Activated T-helper 1 cell treated with anti-CD3 and anti-CD28 coated beads, Interleukin-2, amount 50 U/mL, for 16 hours (primary cell): ENCODE data around the gene SOAT2.
"Not testable (repeated sequence)": the region's sequence is repeated elsewhere in the genome, so short reads cannot be mapped to it uniquely, and the experiment has no call there.

Experiments
- DNase-seq, 2 donors: peaks; one replicate each; pipeline ENCODE4 v3.0.0-alpha.2; 2020; ENCODE audit warnings: low read depth in 1 of 2, low spot score in 1 of 2

Gene SOAT2

DNA sequence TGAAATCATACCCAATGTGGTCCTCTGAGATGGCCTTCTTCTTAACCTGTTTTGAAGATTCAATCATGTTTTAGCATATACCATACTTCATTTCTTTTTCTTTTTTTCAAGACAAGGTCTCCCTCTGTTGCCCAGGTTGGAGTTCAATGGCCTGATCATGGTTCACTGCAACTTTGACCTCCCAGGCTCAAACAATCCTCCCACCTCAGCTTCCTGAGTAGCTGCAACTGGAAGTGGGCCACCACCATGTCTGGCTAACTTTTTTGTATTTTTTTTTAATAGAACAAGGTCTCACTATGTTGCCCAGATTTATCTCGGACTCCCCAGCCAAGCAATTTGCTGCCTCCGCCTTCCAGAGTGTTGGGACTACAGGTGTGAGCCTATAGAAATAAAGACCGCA lies 30.4 kb downstream of the SOAT2 start:
- no peak for DNase-seq

GRCh38 chr12:53143355-53143754 lies 40.1 kb downstream of the SOAT2 start:
- no peak for DNase-seq

DNA sequence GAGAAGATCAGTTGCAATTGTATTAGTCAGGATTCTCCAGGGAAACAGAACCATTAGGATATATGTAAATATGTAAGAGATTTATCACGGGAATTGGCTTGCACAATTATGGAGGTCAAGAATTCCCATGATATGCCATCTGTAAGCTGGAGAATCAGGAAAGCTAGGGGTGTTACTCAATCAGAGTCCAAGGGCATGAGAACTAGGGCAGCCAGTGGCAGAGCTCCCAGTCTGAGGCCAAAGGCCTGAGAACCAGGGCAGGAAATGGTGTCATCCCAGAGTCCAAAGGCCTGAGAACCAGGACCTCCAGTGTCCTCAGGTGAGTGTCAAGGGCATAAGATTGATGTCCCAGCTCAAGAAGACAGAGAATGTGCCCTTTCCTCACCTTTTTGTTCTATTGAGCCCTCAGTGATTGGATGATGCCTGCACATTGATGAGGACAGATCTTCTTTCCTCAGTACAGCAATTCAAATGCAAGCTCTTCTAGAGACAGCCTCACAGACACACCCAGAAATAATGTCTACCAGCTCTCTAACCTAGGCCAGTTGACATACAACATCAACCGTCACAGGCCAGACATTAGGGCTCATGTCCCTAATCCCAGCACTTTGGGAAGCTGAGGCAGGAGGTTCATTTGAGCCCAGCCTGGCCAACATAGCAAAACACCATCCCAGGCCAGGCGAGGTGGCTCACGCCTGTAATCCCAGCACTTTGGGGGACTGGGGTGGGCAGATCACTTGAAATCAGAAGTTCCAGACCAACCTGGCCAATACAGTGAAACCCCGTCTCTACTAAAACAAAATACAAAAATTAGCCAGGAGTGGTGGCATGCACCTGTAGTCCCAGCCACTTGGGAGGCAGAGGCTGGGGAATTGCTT lies 42.3 kb downstream of the SOAT2 start:
- no peak for DNase-seq

DNA sequence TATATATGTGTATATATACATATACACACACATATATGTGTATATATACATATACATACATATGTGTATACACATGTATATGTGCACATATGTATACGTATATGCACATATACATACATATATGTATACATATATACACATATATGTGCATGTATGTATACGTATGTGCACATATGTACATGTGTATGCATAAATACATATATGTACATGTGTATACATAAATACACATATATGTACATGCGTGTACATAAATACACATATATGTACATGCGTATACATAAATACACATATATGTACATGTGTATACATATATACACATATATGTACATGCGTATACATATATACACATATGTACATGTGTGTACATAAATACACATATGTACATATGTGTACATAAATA lies 43.9 kb downstream of the SOAT2 start:
- DNase-seq: no peak

DNA sequence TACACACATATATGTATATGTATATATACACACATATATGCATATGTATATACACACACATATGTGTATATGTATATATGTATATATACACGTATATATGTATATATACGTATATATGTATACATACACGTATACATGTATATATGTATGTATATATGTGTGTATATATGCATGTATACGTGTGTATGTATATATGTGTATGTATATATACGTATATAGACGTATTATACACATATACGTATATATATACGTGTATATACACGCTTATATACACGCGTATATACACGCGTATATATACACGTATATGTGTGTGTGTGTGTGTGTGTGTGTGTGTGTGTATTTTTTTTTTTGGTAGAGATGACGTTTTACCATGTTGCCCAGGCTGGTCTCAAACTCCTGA lies 44.4 kb downstream of the SOAT2 start:
- DNase-seq: no peak

DNA sequence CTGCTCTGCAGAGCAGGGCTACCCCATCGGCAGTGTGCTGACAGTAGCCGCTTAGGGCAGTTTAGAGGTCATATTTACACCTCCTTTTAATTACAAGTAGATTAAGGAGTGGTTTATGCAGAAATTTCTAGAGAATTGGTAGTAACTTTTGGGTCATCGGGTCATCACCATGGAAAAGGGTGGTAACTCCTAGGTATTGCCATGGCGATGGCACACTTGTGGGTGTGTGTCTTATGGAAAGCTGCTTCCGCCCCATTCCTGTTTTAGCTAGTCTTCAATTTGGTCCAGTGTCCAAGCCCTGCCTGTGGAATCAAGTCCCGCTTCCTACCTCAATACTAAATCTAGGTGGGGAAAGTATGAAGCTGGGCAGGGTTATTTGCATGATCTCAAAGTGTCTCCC lies 47.8 kb downstream of the SOAT2 start:
- DNase-seq: no peak

GRCh38 chr12:53152390-53152789 lies 49.1 kb downstream of the SOAT2 start:
- DNase-seq: no peak

- DNase-seq: peak; percentile 82 to 86
Measured at GRCh38 chr12:53159195-53159839, 56.0 kb downstream of the SOAT2 start.

DNA sequence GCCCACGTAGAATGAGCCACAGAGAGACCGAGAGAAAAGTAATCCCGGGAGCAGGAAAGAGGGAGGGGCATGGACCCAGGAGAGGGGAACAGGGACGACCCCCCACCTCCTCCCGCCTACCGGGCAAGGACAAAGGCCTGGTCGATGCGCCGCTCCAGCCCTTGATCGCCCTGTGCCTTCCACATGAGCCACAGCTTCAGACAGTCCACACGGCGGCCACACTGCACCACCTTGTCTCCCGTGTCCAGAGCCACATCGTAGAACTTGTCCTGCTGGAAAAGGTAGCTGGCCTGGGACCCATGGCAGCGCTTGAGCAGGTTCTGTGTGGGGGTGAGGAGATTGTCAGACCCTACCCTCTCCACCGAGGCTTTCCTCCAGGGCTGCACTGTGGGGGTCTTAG lies 56.7 kb downstream of the SOAT2 start:
- no peak for DNase-seq

DNA sequence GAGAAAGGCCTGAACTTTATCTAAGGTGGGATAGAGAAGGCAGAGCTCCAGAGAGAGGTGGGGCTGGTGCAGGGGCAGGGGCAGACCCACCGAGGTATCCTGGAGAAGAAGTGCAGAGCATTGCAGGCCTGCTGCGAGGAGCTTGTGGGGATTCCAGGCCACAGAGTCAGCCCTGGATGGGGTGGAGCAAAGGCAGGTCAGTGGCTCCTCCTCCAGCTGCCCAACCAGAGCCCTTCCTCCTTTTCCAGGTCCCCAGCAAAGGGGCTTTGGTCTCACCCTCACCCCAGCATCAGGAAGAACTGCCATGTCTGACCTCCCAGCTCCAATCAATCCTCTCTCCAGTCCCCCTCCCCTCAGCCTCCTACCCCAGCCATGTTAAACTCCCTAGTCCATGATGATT lies 57.4 kb downstream of the SOAT2 start:
- no peak for DNase-seq

GRCh38 chr12:53161119-53161911 lies 58.0 kb downstream of the SOAT2 start:
- DNase-seq: no peak

GRCh38 chr12:53163008-53163407 lies 59.7 kb downstream of the SOAT2 start:
- DNase-seq: not testable (repeated sequence)

GRCh38 chr12:53166837-53167236 lies 63.6 kb downstream of the SOAT2 start:
- DNase-seq: no peak

DNA sequence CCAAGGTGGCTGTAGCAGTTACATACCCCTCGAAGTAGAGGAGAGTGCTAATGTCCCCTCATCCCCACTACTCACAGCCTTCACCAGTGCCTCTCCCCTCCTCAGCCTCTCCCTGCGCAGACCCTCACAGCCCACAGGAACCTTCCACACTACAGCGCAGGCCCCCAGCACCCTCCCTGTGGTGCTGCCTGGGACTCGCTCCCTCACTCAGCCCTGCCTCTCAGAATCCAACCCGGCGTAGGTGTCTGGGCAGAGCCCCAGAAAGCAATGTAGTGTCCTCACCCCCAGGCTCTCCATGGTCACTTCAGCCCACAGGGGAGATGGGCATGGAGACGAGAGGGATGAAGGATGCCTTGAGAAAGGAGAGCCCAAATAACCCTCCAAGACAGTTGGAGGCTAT lies 66.4 kb downstream of the SOAT2 start:
- no peak for DNase-seq

- no peak for DNase-seq
Measured at GRCh38 chr12:53170215-53170614, 66.9 kb downstream of the SOAT2 start.

GRCh38 chr12:53170876-53171724 lies 67.8 kb downstream of the SOAT2 start:
- DNase-seq: no peak

DNA sequence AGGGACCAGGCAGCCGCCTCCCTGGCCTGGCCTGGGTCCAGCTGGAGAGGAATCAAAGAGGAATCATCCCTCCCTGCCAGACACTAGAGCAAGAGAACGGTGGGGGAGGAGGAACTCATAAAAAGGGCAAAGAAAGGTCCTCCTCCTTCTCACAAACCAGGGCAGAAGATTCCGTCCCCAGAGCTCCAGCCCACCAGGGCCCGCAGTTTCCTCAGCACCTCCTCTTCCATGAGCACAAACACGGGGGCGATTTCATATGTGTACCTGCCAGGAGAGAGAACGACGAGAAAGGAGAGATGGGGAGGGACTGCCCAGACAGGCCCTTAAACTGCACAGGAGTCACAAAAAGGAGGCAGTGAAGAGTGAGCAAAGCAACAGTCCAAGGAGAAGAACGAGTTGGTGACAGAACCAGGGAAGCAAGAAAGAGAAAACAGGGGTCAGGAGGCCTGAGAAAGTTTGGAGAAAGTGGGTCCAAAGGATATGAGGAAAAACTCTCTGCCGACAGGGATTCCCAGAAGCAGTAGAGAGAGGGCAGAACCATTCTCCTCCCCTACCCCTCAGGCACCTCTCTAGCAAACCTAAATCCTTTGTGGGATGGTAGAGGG lies 68.5 kb downstream of the SOAT2 start:
- no peak for DNase-seq

GRCh38 chr12:53172352-53172751 lies 69.1 kb downstream of the SOAT2 start:
- DNase-seq: no peak

GRCh38 chr12:53173085-53173715 lies 69.9 kb downstream of the SOAT2 start:
- no peak for DNase-seq
